K562 (cell line): ENCODE measurements around the gene SERPINA9. TPM values are rescaled to one million over a fixed set of nuclear protein-coding genes. Genes with fewer than 3 reads are reported as not detected.

Experiments
- ATAC-seq: fragments of 200-7000 bp; cut with Tn5 transposase; 3 replicates; pipeline ENCODE4 v1.9.1; 2020; ENCODE audit warnings: moderate library complexity
- BruUV-seq: library from RNA; stranded (reverse); fragments of 400-500 nt; replicated peaks from 2 replicates; lab custom pipeline; 2021; lab: Mats Ljungman, UMichigan
- CTCF ChIA-PET: fragments of 300-600 bp; formaldehyde crosslinking; extraction: SDS; loops from one replicate; lab custom pipeline; 2021; ENCODE audit warnings: low intra/inter-chr PET ratio; lab: Yijun Ruan, JAX
- POLR2A ChIA-PET: fragments of 300-600, 350-650 bp; sonication (Branson Sonifier 250); formaldehyde crosslinking; extraction: SDS; loops from one replicate; lab custom pipeline; 2021; ENCODE audit warnings: antibody characterized with exemption, inconsistent platforms; lab: Yijun Ruan, JAX
- DNase-seq, 4 experiments: peaks; one replicate each; pipeline versions ENCODE4 v3.0.0 to v3.0.0-alpha.2; 2011 to 2018; ENCODE audit warnings: low spot score in 3 of 4, mixed read lengths in 3 of 4; ENCODE audit errors: extremely low read depth in 1 of 4
- FAIRE-seq: peaks from 2 replicates; lab custom pipeline; 2011; peaks lifted over from hg19 to GRCh38; lab: Jason Lieb, UNC
- H2AFZ ChIP-seq: 2 replicates; pipeline ENCODE4 v1.6.0; 2011; ENCODE audit warnings: low read depth, low read length, control low read depth, inconsistent platforms
- H3K27ac ChIP-seq: fragments of 200-600 bp; 3 replicates; pipeline ENCODE4 v1.8.0; 2011; ENCODE audit warnings: low read depth, mild to moderate bottlenecking, control low read depth, inconsistent platforms, low read length, moderate library complexity, mixed read lengths; ENCODE audit errors: extremely low read depth
- H3K27me3 ChIP-seq, 2 experiments: fragments of 300-600 bp in 1 of 2; 2 replicates in 1 of 2; 3 replicates in 1 of 2; pipeline versions ENCODE4 v1.6.0 to v1.8.0; 2011; ENCODE audit warnings: inconsistent platforms in 2 of 2, low read length in 2 of 2, mild to moderate bottlenecking in 1 of 2, mixed read lengths in 1 of 2, moderate library complexity in 1 of 2; ENCODE audit not compliant: control insufficient read depth in 2 of 2, insufficient read depth in 2 of 2
- H3K36me3 ChIP-seq: fragments of 300-600 bp; 3 replicates; pipeline ENCODE4 v1.8.0; 2011; ENCODE audit warnings: mild to moderate bottlenecking, low read length, inconsistent platforms; ENCODE audit not compliant: control insufficient read depth, insufficient read depth
- H3K4me1 ChIP-seq, 2 experiments: fragments of 200-600 bp in 1 of 2; replicated peaks in 1 of 2; 2 replicates in 1 of 2; 3 replicates in 1 of 2; pipeline versions ENCODE4 v1.5.1 to v1.8.0; 2011; ENCODE audit warnings: inconsistent platforms in 2 of 2, low read length in 2 of 2, mild to moderate bottlenecking in 1 of 2, mixed read lengths in 1 of 2, moderate library complexity in 1 of 2; ENCODE audit not compliant: control insufficient read depth in 2 of 2, insufficient read depth in 2 of 2
- H3K4me2 ChIP-seq: 2 replicates; pipeline ENCODE4 v1.6.1; 2011; ENCODE audit warnings: low read length, control low read depth, inconsistent platforms, mixed read lengths; ENCODE audit not compliant: insufficient read depth
- H3K4me3 ChIP-seq: fragments of 200-600 bp; sonication (generic), shearing (Covaris generic); 2 replicates; pipeline ENCODE4 v1.5.1; 2016; ENCODE audit warnings: control low read depth, inconsistent platforms
- H3K79me2 ChIP-seq: fragments of 200-600 bp; 3 replicates; pipeline ENCODE4 v1.8.0; 2011; ENCODE audit warnings: low read length, inconsistent platforms; ENCODE audit not compliant: control insufficient read depth, insufficient read depth
- H3K9ac ChIP-seq, 2 experiments: 2 replicates each; pipeline versions ENCODE4 v1.6.0 to v1.6.1; 2011; ENCODE audit warnings: low read depth in 2 of 2, low read length in 2 of 2, control low read depth in 1 of 2, inconsistent platforms in 1 of 2, mild to moderate bottlenecking in 1 of 2, mixed read lengths in 1 of 2; ENCODE audit not compliant: insufficient read depth in 1 of 2
- H3K9me1 ChIP-seq: one replicate; pipeline ENCODE4 v1.6.0; 2011; ENCODE audit warnings: inconsistent platforms, mild to moderate bottlenecking, low read length, moderate library complexity; ENCODE audit not compliant: control insufficient read depth, insufficient read depth
- H3K9me3 ChIP-seq: replicated peaks from 2 replicates; pipeline ENCODE4 v1.5.1; 2011; ENCODE audit warnings: low read depth, low read length, inconsistent platforms; ENCODE audit not compliant: control insufficient read depth, insufficient read depth
- H4K20me1 ChIP-seq: replicated peaks from 2 replicates; pipeline ENCODE4 v1.6.1; 2011; ENCODE audit warnings: low read length, inconsistent platforms, mixed read lengths; ENCODE audit not compliant: control insufficient read depth, insufficient read depth
- FOXM1 ChIP-seq, 2 experiments: fragments of 450-650 bp in 1 of 2; sonication (generic) in 1 of 2; formaldehyde crosslinking in 1 of 2; IDR thresholded peaks; 2 replicates each; pipeline versions ENCODE4 v1.6.1 to v1.9.0; 2017 to 2022; ENCODE audit warnings: low read depth in 2 of 2, mild to moderate bottlenecking in 2 of 2, missing genetic modification reagents in 1 of 2, moderate library complexity in 1 of 2
- OTX1 ChIP-seq: fragments of 450-650 bp; formaldehyde crosslinking; IDR thresholded peaks from 2 replicates; pipeline ENCODE4 v1.4.0; 2022; ENCODE audit warnings: mild to moderate bottlenecking
- RBM25 ChIP-seq: fragments of 200-400 bp; formaldehyde crosslinking; IDR thresholded peaks from 2 replicates; pipeline ENCODE4 v1.6.1; 2018; ENCODE audit warnings: low read length, low read depth, moderate library complexity; ENCODE audit not compliant: severe bottlenecking
- RNF2 ChIP-seq: sonication (generic); IDR thresholded peaks from 2 replicates; pipeline ENCODE4 v1.6.1; 2016
- SIRT6 ChIP-seq: IDR thresholded peaks from one replicate; pipeline ENCODE4 v1.6.1; 2012; ENCODE audit warnings: low read depth, mild to moderate bottlenecking, control low read depth, inconsistent platforms, low read length, moderate library complexity
- SMAD1 ChIP-seq: fragments of 150-350 bp; IDR thresholded peaks from 2 replicates; pipeline ENCODE4 v1.6.1; 2014; ENCODE audit warnings: low read length, low read depth; ENCODE audit not compliant: partially characterized antibody
- SUPT5H ChIP-seq: fragments of 450-650 bp; IDR thresholded peaks from 2 replicates; pipeline ENCODE4 v1.6.1; 2016
- WGBS: fragments of 100-300 bp; shearing (Covaris generic); methylation state at CpG from one replicate; pipeline ENCODE4 v1.1.6; 2016; ENCODE audit warnings: low coverage, mixed read lengths; ENCODE audit not compliant: insufficient coverage; ENCODE audit errors: missing lambda C conversion rate; 5-methylcytosine and 5-hydroxymethylcytosine counted together
- in situ Hi-C: fragments of 300-500 bp; cut with MboI; formaldehyde crosslinking; loops from 4 replicates; pipeline ENCODE4 v1.15.0; 2018; ENCODE audit warnings: inconsistent platforms, mixed read lengths
- intact Hi-C: fragments of 100-400 bp; cut with micrococcal nuclease; formaldehyde crosslinking; loops from 2 replicates; pipeline ENCODE4 v1.14.2; 2022
- polyA plus RNA-seq, 8 experiments: library from polyadenylated mRNA; depleted of rRNA in 4 of 8; stranded (reverse) in 5 of 8; unstranded in 3 of 8; fragments of >200 nt; fragmentation: Nextera tagmentation in 2 of 8; fragmentation: Illumina TruSeq in 1 of 8; extraction: Ambion mirVana in 2 of 8; extraction: Trizol in 1 of 8; gene quantifications; 2 replicates each; pipeline versions ENCODE4 v1.2.1 to v1.2.3, GENCODE V29; 2011 to 2014; ENCODE audit warnings: inconsistent platforms in 1 of 8, missing spikeins in 1 of 8
- total RNA-seq, 7 experiments: library from RNA; depleted of rRNA in 6 of 7; stranded (reverse); fragments of >200 nt in 6 of 7; fragmentation: Illumina TruSeq in 2 of 7; extraction: Trizol in 2 of 7; gene quantifications; 2 replicates each; pipeline versions ENCODE4 v1.2.1 to v1.2.3, GENCODE V29; 2011 to 2021; ENCODE audit warnings: low replicate concordance in 1 of 7
- TF ChIP-seq, protein P1 (sequence below): IDR thresholded peaks from 3 replicates; pipeline ENCODE4 v1.6.1; 2011; ENCODE audit warnings: borderline replicate concordance, mild to moderate bottlenecking, moderate library complexity; ENCODE audit not compliant: insufficient read length; ENCODE audit errors: extremely low read depth
- TF ChIP-seq, protein P2 (sequence below): fragments of 250-450 bp; sonication (Bioruptor Pico); IDR thresholded peaks from 2 replicates; pipeline ENCODE4 v1.8.0; 2021; ENCODE audit warnings: moderate library complexity, mild to moderate bottlenecking, inconsistent platforms
- TF ChIP-seq, protein P3 (sequence below): fragments of 250-450 bp; sonication (Bioruptor Pico); IDR thresholded peaks from 2 replicates; pipeline ENCODE4 v1.8.0; 2021; ENCODE audit warnings: borderline replicate concordance, mild to moderate bottlenecking, moderate library complexity; ENCODE audit not compliant: poor library complexity, severe bottlenecking

Gene SERPINA9
- total and polyA plus RNA-seq, 9 of the 15 experiments (the other 6 are each of a cell fraction or from before 2014, with no cell fraction given) = not detected

DNA sequence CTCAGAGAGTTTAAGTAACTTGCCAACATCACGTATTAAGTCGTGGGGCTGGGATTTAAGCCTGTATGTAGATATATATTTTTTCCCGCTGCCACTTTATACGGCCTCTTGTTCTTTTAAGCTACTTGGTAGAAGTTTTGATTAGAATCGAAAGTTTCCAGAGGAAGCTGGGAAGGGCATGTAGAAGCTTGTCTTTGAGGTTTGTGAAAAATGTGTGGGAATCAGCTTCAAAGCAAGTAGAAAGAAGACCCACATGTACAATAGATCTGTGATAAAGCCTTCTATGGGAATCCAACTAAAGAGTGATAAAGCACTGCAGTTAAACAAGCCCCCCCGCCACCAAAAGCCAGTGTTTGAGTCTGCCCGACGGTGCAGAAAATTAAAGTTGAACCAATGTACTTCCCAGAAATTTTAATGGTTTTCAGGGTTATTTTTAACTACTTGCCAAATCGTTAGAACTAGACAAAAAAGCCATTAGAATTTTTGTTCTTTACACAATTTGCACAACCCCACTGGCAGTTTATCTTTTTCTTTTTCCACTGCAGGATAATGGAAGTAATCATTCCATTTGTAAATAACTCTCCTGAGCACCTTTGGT is 48.9 kb downstream of the SERPINA9 start:
- Histone ChIP-seq H3K27ac (no peak overlapping the region), H3K9me3 (no peaks in the 10 kb centered on the region), H3K9me1 (no peaks in the 10 kb centered on the region), H4K20me1 (no peaks in the 10 kb centered on the region), H3K4me1 (no peaks in the 10 kb centered on the region), H2AFZ (no peak overlapping the region), H3K36me3 (no peaks in the 10 kb centered on the region), H3K9ac (no peak overlapping the region), H3K27me3 (no peaks in the 10 kb centered on the region), H3K79me2 (no peaks in the 10 kb centered on the region), H3K4me2 (no peak overlapping the region), H3K4me3 (no peak overlapping the region)
- TF ChIP-seq, protein P1, sequence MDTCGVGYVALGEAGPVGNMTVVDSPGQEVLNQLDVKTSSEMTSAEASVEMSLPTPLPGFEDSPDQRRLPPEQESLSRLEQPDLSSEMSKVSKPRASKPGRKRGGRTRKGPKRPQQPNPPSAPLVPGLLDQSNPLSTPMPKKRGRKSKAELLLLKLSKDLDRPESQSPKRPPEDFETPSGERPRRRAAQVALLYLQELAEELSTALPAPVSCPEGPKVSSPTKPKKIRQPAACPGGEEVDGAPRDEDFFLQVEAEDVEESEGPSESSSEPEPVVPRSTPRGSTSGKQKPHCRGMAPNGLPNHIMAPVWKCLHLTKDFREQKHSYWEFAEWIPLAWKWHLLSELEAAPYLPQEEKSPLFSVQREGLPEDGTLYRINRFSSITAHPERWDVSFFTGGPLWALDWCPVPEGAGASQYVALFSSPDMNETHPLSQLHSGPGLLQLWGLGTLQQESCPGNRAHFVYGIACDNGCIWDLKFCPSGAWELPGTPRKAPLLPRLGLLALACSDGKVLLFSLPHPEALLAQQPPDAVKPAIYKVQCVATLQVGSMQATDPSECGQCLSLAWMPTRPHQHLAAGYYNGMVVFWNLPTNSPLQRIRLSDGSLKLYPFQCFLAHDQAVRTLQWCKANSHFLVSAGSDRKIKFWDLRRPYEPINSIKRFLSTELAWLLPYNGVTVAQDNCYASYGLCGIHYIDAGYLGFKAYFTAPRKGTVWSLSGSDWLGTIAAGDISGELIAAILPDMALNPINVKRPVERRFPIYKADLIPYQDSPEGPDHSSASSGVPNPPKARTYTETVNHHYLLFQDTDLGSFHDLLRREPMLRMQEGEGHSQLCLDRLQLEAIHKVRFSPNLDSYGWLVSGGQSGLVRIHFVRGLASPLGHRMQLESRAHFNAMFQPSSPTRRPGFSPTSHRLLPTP = no peak
- no TSS peak for BruUV-seq
- ATAC-seq = no peak
- no peak for DNase-seq
- ChIA-PET POLR2A (no interaction called here), CTCF (no interaction called here)
- 0% methylated on average over 9 of the region's 9 CpGs for WGBS
- in situ Hi-C loops (no loop called here), intact Hi-C loops (no loop called here)
- no peak for FAIRE-seq

GRCh38 chr14:94426526-94426925 is 49.5 kb downstream of the SERPINA9 start:
- Histone ChIP-seq H4K20me1 (no peaks in the 10 kb centered on the region), H3K4me1 (no peaks in the 10 kb centered on the region), H3K79me2 (no peaks in the 10 kb centered on the region), H3K9me1 (no peaks in the 10 kb centered on the region), H3K4me2 (no peak overlapping the region), H3K9ac (no peak overlapping the region), H3K9me3 (no peaks in the 10 kb centered on the region), H3K36me3 (no peaks in the 10 kb centered on the region), H3K27ac (no peak overlapping the region), H3K27me3 (no peaks in the 10 kb centered on the region), H3K4me3 (no peak overlapping the region), H2AFZ (no peak overlapping the region)
- intact Hi-C loops = no loop called here
- 0% methylated on average over 4 of the region's 4 CpGs for WGBS
- DNase-seq (no peak), ATAC-seq (no peak), FAIRE-seq (no peak)
- in situ Hi-C loops = no loop called here
- ChIA-PET POLR2A (no interaction called here), CTCF (no interaction called here)
- BruUV-seq = no TSS peak
- TF ChIP-seq SUPT5H (no peak), RNF2 (no peak), OTX1 (CRISPR knock-in tag) (no peak), FOXM1 (IDR thresholded peaks at IDR 0.05; ENCODE audit: low read depth) (no peak), FOXM1 (CRISPR knock-in tag; IDR thresholded peaks at IDR 0.05; ENCODE audit: low read depth) (no peak), SIRT6 (no peak), SMAD1 (no peak), RBM25 (no peak)
- TF ChIP-seq, protein P2, sequence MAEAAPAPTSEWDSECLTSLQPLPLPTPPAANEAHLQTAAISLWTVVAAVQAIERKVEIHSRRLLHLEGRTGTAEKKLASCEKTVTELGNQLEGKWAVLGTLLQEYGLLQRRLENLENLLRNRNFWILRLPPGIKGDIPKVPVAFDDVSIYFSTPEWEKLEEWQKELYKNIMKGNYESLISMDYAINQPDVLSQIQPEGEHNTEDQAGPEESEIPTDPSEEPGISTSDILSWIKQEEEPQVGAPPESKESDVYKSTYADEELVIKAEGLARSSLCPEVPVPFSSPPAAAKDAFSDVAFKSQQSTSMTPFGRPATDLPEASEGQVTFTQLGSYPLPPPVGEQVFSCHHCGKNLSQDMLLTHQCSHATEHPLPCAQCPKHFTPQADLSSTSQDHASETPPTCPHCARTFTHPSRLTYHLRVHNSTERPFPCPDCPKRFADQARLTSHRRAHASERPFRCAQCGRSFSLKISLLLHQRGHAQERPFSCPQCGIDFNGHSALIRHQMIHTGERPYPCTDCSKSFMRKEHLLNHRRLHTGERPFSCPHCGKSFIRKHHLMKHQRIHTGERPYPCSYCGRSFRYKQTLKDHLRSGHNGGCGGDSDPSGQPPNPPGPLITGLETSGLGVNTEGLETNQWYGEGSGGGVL (CRISPR knock-in tag) = no peak
- TF ChIP-seq, protein P3, sequence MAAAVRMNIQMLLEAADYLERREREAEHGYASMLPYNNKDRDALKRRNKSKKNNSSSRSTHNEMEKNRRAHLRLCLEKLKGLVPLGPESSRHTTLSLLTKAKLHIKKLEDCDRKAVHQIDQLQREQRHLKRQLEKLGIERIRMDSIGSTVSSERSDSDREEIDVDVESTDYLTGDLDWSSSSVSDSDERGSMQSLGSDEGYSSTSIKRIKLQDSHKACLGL (CRISPR knock-in tag) = no peak
